Loucy (cell line): Measurements from ENCODE around the gene NEO1.

ENCODE experiments used
- EZH2phosphoT487 ChIP-seq: fragments of 200-600 bp; IDR thresholded peaks from 2 replicates; pipeline ENCODE4 v1.6.1; 2018; ENCODE audit warnings: antibody characterized with exemption, mild to moderate bottlenecking, moderate library complexity, borderline replicate concordance
- TF ChIP-seq, protein P1 (sequence below): fragments of 200-600 bp; sonication (generic); conservative IDR thresholded peaks from 2 replicates; pipeline ENCODE4 v1.5.1; 2014; ENCODE audit warnings: mild to moderate bottlenecking, antibody characterized with exemption, low read length

DNA sequence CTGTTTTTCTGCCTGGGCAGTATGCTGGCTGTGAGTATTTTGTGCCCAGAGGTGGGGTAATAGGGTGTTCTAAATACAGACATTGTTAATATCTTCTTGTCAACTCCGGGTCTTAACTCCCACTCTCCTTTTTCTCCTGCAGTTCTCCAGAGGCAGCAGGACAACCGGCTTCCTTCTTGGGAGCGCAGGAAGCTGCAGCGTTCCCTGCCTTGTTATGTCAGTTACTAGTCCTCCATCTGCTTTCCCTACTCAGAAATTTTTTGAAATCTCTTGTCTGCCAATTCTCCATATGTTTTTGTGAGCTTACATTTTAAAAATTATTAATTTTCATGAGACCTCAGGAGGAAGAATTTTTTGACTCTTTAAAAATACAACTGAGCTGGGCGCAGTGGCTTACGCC, 67.2 kb downstream of the NEO1 start:
- TF ChIP-seq, protein P1, sequence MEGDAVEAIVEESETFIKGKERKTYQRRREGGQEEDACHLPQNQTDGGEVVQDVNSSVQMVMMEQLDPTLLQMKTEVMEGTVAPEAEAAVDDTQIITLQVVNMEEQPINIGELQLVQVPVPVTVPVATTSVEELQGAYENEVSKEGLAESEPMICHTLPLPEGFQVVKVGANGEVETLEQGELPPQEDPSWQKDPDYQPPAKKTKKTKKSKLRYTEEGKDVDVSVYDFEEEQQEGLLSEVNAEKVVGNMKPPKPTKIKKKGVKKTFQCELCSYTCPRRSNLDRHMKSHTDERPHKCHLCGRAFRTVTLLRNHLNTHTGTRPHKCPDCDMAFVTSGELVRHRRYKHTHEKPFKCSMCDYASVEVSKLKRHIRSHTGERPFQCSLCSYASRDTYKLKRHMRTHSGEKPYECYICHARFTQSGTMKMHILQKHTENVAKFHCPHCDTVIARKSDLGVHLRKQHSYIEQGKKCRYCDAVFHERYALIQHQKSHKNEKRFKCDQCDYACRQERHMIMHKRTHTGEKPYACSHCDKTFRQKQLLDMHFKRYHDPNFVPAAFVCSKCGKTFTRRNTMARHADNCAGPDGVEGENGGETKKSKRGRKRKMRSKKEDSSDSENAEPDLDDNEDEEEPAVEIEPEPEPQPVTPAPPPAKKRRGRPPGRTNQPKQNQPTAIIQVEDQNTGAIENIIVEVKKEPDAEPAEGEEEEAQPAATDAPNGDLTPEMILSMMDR = no peak
- TF ChIP-seq EZH2phosphoT487 = no peak
